Keratinocyte (primary cell): ENCODE measurements around the gene SLC19A1.

ENCODE experiments used
- CTCF ChIP-seq, 3 experiments: IDR thresholded peaks in 1 of 3; conservative IDR thresholded peaks in 1 of 3; optimal IDR thresholded peaks in 1 of 3; 2 replicates in 2 of 3; 3 replicates in 1 of 3; pipeline versions ENCODE3 to v1.5.1; 2011; ENCODE audit warnings: low read length in 3 of 3, mild to moderate bottlenecking in 3 of 3, moderate library complexity in 2 of 3, control low read depth in 1 of 3, inconsistent platforms in 1 of 3; ENCODE audit not compliant: insufficient read depth in 2 of 3; ENCODE audit errors: extremely low read depth in 1 of 3
- EZH2 ChIP-seq: IDR thresholded peaks from one replicate; pipeline ENCODE4 v1.6.1; 2012; ENCODE audit warnings: inconsistent platforms, mild to moderate bottlenecking, low read length, moderate library complexity

- TF ChIP-seq CTCF (optimal IDR thresholded peaks at IDR 0.05 in 1 of 3, IDR thresholded peaks at IDR 0.05 in 1 of 3, conservative IDR thresholded peaks at IDR 0.05 in 1 of 3; ENCODE audit: extremely low read depth in 1 of 3, insufficient read depth in 2 of 3, low read length in 3 of 3) (no peak), EZH2 (no peak)
Measured at GRCh38 chr21:45557616-45558043, 15.4 kb upstream of the SLC19A1 start.
